GM18499 (cell line): ENCODE results near the gene HAO2.
"Not testable (repeated sequence)": the region's sequence is repeated elsewhere in the genome, so short reads cannot be mapped to it uniquely, and the experiment has no call there.

Experiments used
- ATAC-seq: cut with Tn5 transposase; IDR thresholded peaks from one replicate; pipeline ENCODE4 v1.9.1; 2021; ENCODE audit warnings: moderate number of reproducible peaks; ENCODE audit not compliant: insufficient read depth, unreplicated experiment

The HAO2 gene

GRCh38 chr1:119368554-119368953, at the start of gene HAO2:
Gene HAO2, plus strand, starts transcription at chr1:119368785. Its CDS starts 12,301 bp downstream, at chr1:119381086.
- ATAC-seq: no peak

- no peak for ATAC-seq
Observed at GRCh38 chr1:119320100-119320499, 48.5 kb upstream of the HAO2 start.

- ATAC-seq: no peak
Observed at GRCh38 chr1:119321666-119322419, 46.7 kb upstream of the HAO2 start.

- ATAC-seq: peak; percentile 84
Observed at GRCh38 chr1:119323216-119323982, 45.2 kb upstream of the HAO2 start.

GRCh38 chr1:119324198-119324597, 44.4 kb upstream of the HAO2 start:
- no peak for ATAC-seq

GRCh38 chr1:119326251-119326650, 42.3 kb upstream of the HAO2 start:
- no peak for ATAC-seq

- ATAC-seq: no peak
Observed at GRCh38 chr1:119327094-119327449, 41.5 kb upstream of the HAO2 start.

GRCh38 chr1:119327450-119328155, 41.0 kb upstream of the HAO2 start:
- ATAC-seq: no peak

GRCh38 chr1:119329541-119330461, 38.8 kb upstream of the HAO2 start:
- no peak for ATAC-seq

GRCh38 chr1:119330466-119331189, 38.0 kb upstream of the HAO2 start:
- ATAC-seq: no peak

GRCh38 chr1:119331190-119331515, 37.4 kb upstream of the HAO2 start:
- ATAC-seq: no peak

GRCh38 chr1:119331915-119332314, 36.7 kb upstream of the HAO2 start:
- no peak for ATAC-seq

GRCh38 chr1:119332622-119333021, 36.0 kb upstream of the HAO2 start:
- ATAC-seq: no peak

GRCh38 chr1:119333163-119333896, 35.3 kb upstream of the HAO2 start:
- ATAC-seq: no peak

- not testable (repeated sequence) for ATAC-seq
Observed at GRCh38 chr1:119333897-119334250, 34.7 kb upstream of the HAO2 start.

GRCh38 chr1:119336848-119337247, 31.7 kb upstream of the HAO2 start:
- no peak for ATAC-seq

GRCh38 chr1:119338004-119338403, 30.6 kb upstream of the HAO2 start:
- no peak for ATAC-seq

- ATAC-seq: no peak
Observed at GRCh38 chr1:119338757-119339156, 29.8 kb upstream of the HAO2 start.

GRCh38 chr1:119340861-119341261, 27.7 kb upstream of the HAO2 start:
- no peak for ATAC-seq
